Activated CD4-positive, alpha-beta memory T cell treated with anti-CD3 and anti-CD28 coated beads for 36 hours (primary cell): ENCODE data around the gene SLC16A5. TPM values are rescaled to one million over a fixed set of nuclear protein-coding genes. Genes with fewer than 3 reads are reported as not detected.

Experiments
- CTCF ChIA-PET: fragments of 350-600 bp; sonication (Branson Sonifier 250); formaldehyde crosslinking; loops from one replicate; lab custom pipeline; 2021; ENCODE audit warnings: antibody characterized with exemption, inconsistent platforms; lab: Charles Lee
- POLR2A ChIA-PET: fragments of 350-600 bp; sonication (Branson Sonifier 250); formaldehyde crosslinking; loops from one replicate; lab custom pipeline; 2021; ENCODE audit warnings: antibody characterized with exemption; lab: Charles Lee
- DNase-seq: peaks from one replicate; pipeline ENCODE4 v3.0.0-alpha.2; 2020
- H3K27ac Mint-ChIP-seq: one replicate; pipeline ENCODE4 v1.8.0; 2021; ENCODE audit warnings: mixed read lengths
- H3K27me3 Mint-ChIP-seq: one replicate; pipeline ENCODE4 v1.8.0; 2021; ENCODE audit warnings: mixed read lengths
- H3K36me3 Mint-ChIP-seq: one replicate; pipeline ENCODE4 v1.8.0; 2021; ENCODE audit warnings: mixed read lengths
- H3K4me1 Mint-ChIP-seq: one replicate; pipeline ENCODE4 v1.8.0; 2021; ENCODE audit warnings: low read depth, mixed read lengths
- H3K4me3 Mint-ChIP-seq: one replicate; pipeline ENCODE4 v1.8.0; 2021; ENCODE audit warnings: mild to moderate bottlenecking, mixed read lengths
- H3K9me3 Mint-ChIP-seq: one replicate; pipeline ENCODE4 v1.8.0; 2021; ENCODE audit warnings: mixed read lengths
- intact Hi-C: fragments of 100-400 bp; cut with micrococcal nuclease; formaldehyde crosslinking; loops from one replicate; pipeline ENCODE4 v1.15.1; 2023
- total RNA-seq, 2 experiments: library from RNA; stranded (reverse); gene quantifications; one replicate each; pipeline ENCODE4 v1.2.3, GENCODE V29; 2021

Gene SLC16A5
- total RNA-seq, 2 experiments from 2014 or later = 6.7 to 7.7 TPM

DNA sequence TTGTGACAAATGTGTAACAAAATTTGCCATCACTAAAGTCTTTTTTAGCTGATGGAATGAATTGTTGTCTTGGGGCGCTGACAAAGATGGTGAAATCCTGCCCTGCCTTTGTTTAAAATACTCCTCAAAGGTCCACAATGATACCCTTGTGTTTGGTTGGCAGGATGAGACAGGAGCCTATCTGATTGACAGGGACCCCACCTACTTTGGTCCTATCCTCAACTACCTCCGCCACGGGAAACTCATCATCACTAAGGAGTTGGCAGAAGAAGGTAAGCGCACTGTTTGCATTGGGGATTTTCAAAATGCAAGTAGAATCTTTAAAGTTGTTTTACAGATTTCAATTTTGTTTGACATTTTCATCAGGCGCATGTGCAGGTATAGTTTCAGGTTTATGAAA, 38.7 kb upstream of the SLC16A5 start:
- CTCF ChIA-PET = interaction anchor here (0.9 to 1.7 kb wide), 7 partner anchors 11 to 363 kb away, joined by 3 to 7 read pairs (median 3); partner anchors contain the start of gene NT5C
- Mint-ChIP-seq H3K4me1 (peaks cover 38% of the 10 kb centered on the region), H3K27me3 (no peaks in the 10 kb centered on the region), H3K36me3 (peaks cover 19% of the 10 kb centered on the region), H3K9me3 (no peaks in the 10 kb centered on the region), H3K27ac (no peak overlapping the region), H3K4me3 (no peak overlapping the region)
- intact Hi-C loops = loop anchor here (5.0 kb wide), 5 partner anchors 37 to 133 kb away; partner anchors contain the start of genes ARMC7, JPT1, MRPL58 and NT5C
- POLR2A ChIA-PET = no interaction called here
- no peak for DNase-seq

DNA sequence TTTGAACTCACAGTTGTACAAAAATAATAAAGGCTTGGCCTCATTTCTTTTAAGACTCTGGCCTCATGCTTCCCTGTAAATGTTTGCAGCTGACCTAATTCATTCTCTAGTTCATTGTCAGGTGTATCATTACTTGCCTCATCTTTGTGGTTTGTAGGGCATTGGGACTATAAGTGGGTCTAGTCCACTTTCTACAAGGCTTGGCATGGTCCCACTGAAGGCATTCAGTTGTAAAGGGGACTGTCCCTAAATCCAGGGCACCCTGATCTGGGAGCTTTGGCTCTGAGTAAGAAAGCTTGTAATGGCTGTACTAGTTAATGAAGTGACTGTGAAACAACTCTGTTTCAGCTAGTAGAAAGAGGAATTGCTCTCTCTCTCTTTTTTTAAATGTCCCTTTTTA, 38.0 kb upstream of the SLC16A5 start:
- ChIA-PET POLR2A (interaction anchor here (0.6 to 1.1 kb wide), 2 partner anchors 15 to 68 kb away, joined by 3 read pairs; no protein-coding TSS in a partner anchor), CTCF (interaction anchor here (1.1 to 3.0 kb wide), 4 partner anchors 56 to 89 kb away, joined by 3 to 9 read pairs (median 5); no protein-coding TSS in a partner anchor)
- Mint-ChIP-seq H3K36me3 (peaks cover 22% of the 10 kb centered on the region), H3K27ac (no peak overlapping the region), H3K4me1 (peaks cover 36% of the 10 kb centered on the region), H3K27me3 (no peaks in the 10 kb centered on the region), H3K4me3 (no peak overlapping the region), H3K9me3 (no peaks in the 10 kb centered on the region)
- DNase-seq = no peak
- intact Hi-C loops = loop anchor here (5.0 kb wide), 5 partner anchors 37 to 133 kb away; partner anchors contain the start of genes ARMC7, JPT1, MRPL58 and NT5C

DNA sequence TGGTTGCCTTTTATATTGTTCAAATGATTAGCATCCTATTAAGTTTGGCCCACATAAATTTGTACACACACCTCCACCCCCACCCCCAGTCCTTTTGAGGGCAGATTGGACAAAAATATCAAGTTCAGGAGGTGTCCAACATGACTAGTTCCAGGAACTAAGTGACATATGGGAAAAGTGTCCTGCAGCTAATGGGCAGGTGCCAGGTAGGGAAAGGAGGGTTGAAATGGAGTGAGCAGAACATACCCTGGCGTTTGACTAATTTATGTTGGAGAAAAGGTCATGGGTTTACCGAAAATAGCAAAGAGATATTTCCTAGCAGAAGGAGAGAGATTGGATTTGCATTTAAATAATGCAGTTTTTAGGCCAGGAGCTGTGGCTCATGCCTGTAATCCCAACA, 35.8 kb upstream of the SLC16A5 start:
- intact Hi-C loops = no loop called here
- Mint-ChIP-seq H3K9me3 (no peaks in the 10 kb centered on the region), H3K4me1 (peaks cover 27% of the 10 kb centered on the region), H3K36me3 (peaks cover 30% of the 10 kb centered on the region), H3K27ac (no peak overlapping the region), H3K4me3 (no peak overlapping the region), H3K27me3 (no peaks in the 10 kb centered on the region)
- no peak for DNase-seq
- POLR2A ChIA-PET = no interaction called here
- CTCF ChIA-PET = interaction anchor here (3.0 kb wide), 1 partner anchor 62 kb away, joined by 9 read pairs; no protein-coding TSS in a partner anchor

DNA sequence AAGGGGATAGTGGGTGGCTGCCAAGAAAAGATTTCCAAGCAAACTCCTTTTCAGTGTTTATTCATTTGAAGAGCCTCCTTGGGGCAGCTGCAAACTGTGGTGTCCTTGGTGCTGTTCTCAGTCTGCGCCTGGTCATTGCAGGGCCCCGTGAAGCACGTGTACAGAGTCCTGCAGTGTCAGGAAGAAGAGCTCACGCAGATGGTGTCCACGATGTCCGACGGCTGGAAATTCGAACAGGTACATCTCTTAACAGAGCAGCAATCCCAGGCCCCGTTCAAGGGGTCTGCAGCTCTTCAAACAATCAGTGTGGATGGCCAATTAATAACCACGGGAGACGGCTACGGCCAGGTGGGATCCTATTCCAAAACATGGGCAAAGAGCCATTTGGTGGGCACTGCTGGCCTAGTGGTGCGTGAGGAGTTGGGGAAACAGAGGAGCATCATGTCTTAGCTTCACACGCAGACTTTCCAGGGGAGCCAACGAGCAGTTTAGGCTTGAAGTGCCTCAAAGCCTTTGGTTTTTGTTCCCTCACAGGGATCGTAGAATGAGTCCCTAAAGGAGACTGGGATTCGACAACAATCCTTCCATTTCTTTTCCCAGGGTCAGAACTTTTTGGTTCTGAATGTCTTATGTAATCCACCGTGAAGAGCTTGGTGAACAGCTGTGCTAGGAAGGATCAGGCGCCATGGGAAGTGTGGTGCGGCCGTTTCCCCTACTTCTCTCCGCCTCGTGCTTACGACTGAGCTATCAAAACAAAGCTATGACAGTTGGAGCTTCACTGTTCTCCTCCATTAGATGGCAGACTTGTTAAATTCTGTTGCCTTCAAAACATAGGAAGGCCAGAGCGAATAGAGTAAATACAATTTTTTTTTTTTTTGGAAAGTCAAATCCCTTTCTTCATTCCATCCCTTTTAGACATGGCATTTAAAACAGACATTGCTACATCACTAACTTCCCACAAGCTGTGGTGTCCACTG, 28.1 kb upstream of the SLC16A5 start:
- Mint-ChIP-seq H3K4me1 (peaks cover 7% of the 10 kb centered on the region), H3K4me3 (no peak overlapping the region), H3K36me3 (peaks cover 36% of the 10 kb centered on the region), H3K27ac (no peak overlapping the region), H3K9me3 (no peaks in the 10 kb centered on the region), H3K27me3 (no peaks in the 10 kb centered on the region)
- ChIA-PET CTCF (interaction anchor here (0.6 to 2.5 kb wide), 17 partner anchors 10 to 246 kb away, joined by 3 to 8 read pairs (median 4); partner anchors contain the start of gene NUP85), POLR2A (interaction anchor here (1.3 kb wide), 1 partner anchor 27 kb away, joined by 3 read pairs; no protein-coding TSS in a partner anchor)
- intact Hi-C loops = no loop called here
- DNase-seq = no peak

DNA sequence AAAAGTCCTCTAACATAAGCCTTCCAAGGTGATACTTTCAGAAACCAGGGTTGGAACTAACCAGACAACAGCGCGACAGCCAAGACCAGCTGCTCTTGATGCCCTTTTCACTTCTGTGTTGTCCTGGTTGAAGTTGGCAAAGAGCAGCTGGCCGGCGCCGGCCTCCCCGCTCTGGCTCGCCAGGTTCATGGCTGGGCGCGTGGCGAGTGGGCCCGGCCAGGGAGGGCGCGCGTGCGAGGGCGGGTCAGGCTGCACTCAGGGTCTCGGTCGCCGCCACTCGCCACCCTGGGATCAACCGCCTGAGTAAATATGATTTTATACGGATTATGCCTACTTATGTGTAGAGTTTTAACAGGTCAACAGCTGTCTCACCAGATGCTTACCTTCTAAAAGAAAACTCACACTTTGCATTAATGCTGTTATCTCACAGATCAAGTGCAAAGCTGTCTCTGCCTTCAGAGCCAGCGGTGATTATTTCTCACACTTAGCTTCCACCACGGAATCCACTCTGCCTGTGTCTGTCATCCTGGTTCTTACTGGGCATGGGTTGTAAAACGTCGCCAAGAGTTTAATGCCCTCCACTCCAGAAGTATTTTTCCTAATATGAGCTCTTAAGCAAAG, 27.2 kb upstream of the SLC16A5 start:
- H3K36me3 Mint-ChIP-seq = peaks cover 41% of the 10 kb centered on the region
- peaks cover 15% of the 10 kb centered on the region for H3K4me1 Mint-ChIP-seq
- intact Hi-C loops = no loop called here
- POLR2A ChIA-PET = interaction anchor here (1.3 kb wide), 1 partner anchor 27 kb away, joined by 3 read pairs; no protein-coding TSS in a partner anchor
- no peaks in the 10 kb centered on the region for H3K27me3 Mint-ChIP-seq
- CTCF ChIA-PET = interaction anchor here (0.6 to 2.5 kb wide), 13 partner anchors 9 to 245 kb away, joined by 3 to 8 read pairs (median 4); no protein-coding TSS in a partner anchor
- no peak for DNase-seq
- H3K27ac Mint-ChIP-seq = no peak overlapping the region
- H3K4me3 Mint-ChIP-seq = no peak overlapping the region
- H3K9me3 Mint-ChIP-seq = no peaks in the 10 kb centered on the region

DNA sequence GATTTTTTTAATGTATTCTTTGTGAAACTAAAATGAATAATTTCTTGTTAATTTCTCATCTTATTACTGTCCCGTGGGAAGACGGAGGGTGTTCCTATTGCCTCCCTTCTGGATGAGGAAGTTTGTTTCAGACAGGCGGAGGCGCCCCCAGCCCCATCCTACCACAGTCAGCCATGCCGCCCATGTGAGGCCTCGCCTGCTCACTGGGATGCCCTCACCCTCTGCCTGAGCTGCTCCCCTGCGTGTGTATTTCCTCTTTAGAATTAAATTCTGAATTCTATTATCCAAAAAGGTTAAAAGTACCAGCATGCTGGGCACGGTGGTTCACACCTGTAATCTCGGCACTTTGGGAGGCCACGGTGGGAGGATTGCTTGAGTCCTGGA, 26.7 kb upstream of the SLC16A5 start:
- ChIA-PET CTCF (interaction anchor here (1.0 to 2.5 kb wide), 6 partner anchors 53 to 141 kb away, joined by 3 to 6 read pairs (median 4); no protein-coding TSS in a partner anchor), POLR2A (interaction anchor here (0.6 to 1.3 kb wide), 2 partner anchors 26 to 60 kb away, joined by 3 read pairs; no protein-coding TSS in a partner anchor)
- intact Hi-C loops = no loop called here
- Mint-ChIP-seq H3K36me3 (peaks cover 38% of the 10 kb centered on the region), H3K9me3 (no peaks in the 10 kb centered on the region), H3K4me3 (no peak overlapping the region), H3K27me3 (no peaks in the 10 kb centered on the region), H3K4me1 (peaks cover 19% of the 10 kb centered on the region), H3K27ac (no peak overlapping the region)
- DNase-seq = no peak

DNA sequence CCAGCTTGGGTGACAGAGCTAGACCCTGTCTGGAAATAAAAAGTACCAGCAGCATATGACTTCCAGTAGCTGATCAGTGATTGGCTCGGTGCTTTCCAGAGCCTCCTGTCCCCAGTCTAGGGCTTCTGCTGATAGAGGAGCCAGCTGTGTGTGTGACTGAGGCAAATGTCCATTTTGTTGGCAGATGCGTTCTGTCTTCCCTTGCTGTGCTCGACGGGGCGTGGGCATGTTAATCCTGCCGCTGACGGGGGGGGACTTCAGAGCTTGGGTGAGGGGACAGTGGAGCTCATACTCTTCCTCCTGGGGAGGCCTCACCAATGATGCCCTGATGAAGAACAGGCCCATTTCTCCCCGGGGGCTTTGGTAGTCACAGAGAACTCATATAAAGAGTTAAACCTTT, 26.1 kb upstream of the SLC16A5 start:
- Mint-ChIP-seq H3K4me1 (peaks cover 24% of the 10 kb centered on the region), H3K27ac (no peak overlapping the region), H3K4me3 (no peak overlapping the region), H3K27me3 (no peaks in the 10 kb centered on the region), H3K9me3 (no peaks in the 10 kb centered on the region), H3K36me3 (peaks cover 33% of the 10 kb centered on the region)
- intact Hi-C loops = no loop called here
- CTCF ChIA-PET = interaction anchor here (1.0 kb wide), 1 partner anchor 100 kb away, joined by 4 read pairs; no protein-coding TSS in a partner anchor
- DNase-seq = no peak
- POLR2A ChIA-PET = interaction anchor here (0.6 kb wide), 1 partner anchor 59 kb away, joined by 3 read pairs; no protein-coding TSS in a partner anchor

DNA sequence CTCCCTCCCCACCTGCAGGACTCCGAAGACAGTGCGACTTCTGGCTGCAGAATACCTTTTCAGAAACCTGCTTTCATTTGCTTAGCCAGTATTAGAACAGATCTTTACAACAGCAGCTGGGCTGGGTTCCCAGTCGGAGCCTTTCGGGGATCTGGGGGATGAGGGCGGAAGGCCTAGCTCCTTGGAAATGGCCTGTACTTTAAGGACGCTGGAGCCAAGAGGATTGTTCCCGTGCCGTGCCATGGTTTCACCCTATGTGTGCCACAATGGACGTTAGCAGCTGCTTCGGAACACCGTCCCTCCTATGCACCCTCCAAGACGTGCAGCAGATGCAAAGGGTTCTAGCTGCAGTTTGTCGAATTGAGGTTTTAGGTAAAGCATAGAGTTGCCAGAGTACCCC, 24.6 kb upstream of the SLC16A5 start:
- POLR2A ChIA-PET = no interaction called here
- Mint-ChIP-seq H3K9me3 (no peaks in the 10 kb centered on the region), H3K36me3 (peaks cover 33% of the 10 kb centered on the region), H3K4me1 (peaks cover 32% of the 10 kb centered on the region), H3K27me3 (no peaks in the 10 kb centered on the region), H3K27ac (no peak overlapping the region), H3K4me3 (no peak overlapping the region)
- CTCF ChIA-PET = interaction anchor here (0.6 to 2.5 kb wide), 3 partner anchors 44 to 102 kb away, joined by 3 to 11 read pairs (median 3); no protein-coding TSS in a partner anchor
- DNase-seq = no peak
- intact Hi-C loops = no loop called here

DNA sequence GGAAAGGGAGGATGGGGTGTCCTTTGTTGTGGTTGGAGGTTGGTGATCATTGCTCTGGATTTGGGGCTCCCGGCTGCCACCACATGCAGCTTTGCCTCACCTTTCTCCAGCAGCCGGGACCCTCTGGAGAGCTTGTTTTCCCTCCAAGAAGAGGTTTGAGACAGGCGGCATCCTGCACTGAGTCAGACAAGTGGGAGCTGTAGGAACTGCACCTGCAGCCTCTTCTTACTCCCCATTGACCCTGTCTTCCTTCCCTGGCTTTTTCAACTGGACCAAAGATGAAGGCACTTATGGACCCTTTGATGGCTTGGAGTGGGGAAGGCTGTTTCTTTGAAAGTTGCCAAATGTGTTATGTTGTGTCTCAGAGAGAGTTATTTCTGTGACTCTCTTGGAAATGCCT, 24.1 kb upstream of the SLC16A5 start:
- no peaks in the 10 kb centered on the region for H3K27me3 Mint-ChIP-seq
- CTCF ChIA-PET = interaction anchor here (0.5 to 2.5 kb wide), 2 partner anchors 50 to 129 kb away, joined by 3 to 11 read pairs; no protein-coding TSS in a partner anchor
- intact Hi-C loops = no loop called here
- no peak overlapping the region for H3K4me3 Mint-ChIP-seq
- POLR2A ChIA-PET = no interaction called here
- no peak for DNase-seq
- peaks cover 33% of the 10 kb centered on the region for H3K36me3 Mint-ChIP-seq
- H3K4me1 Mint-ChIP-seq = peaks cover 32% of the 10 kb centered on the region
- no peak overlapping the region for H3K27ac Mint-ChIP-seq
- H3K9me3 Mint-ChIP-seq = no peaks in the 10 kb centered on the region

DNA sequence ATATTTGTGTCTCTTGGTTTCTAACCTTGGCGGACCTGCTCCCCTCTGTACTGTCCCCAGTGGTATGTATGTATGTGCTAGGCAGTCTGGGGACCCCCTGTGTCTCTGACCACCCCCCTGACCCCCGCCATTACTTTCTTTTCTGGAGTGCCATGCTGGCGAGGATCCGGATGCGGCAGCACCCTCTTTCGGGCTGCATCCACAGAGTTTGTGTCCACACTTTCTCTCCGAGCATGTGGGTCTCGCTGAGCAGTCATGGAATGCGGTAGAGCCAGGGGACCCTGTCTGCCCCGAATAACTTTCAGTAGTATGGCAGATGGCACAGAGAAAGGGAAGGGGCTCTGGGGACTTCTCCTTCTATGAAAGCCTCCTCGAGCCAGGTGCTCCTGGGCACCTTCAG, 23.7 kb upstream of the SLC16A5 start:
- Mint-ChIP-seq H3K4me3 (no peak overlapping the region), H3K9me3 (no peaks in the 10 kb centered on the region), H3K36me3 (peaks cover 33% of the 10 kb centered on the region), H3K4me1 (peaks cover 35% of the 10 kb centered on the region), H3K27ac (no peak overlapping the region), H3K27me3 (no peaks in the 10 kb centered on the region)
- ChIA-PET CTCF (interaction anchor here (0.5 to 2.5 kb wide), 2 partner anchors 50 to 129 kb away, joined by 3 to 11 read pairs; no protein-coding TSS in a partner anchor), POLR2A (no interaction called here)
- DNase-seq = no peak
- intact Hi-C loops = no loop called here

DNA sequence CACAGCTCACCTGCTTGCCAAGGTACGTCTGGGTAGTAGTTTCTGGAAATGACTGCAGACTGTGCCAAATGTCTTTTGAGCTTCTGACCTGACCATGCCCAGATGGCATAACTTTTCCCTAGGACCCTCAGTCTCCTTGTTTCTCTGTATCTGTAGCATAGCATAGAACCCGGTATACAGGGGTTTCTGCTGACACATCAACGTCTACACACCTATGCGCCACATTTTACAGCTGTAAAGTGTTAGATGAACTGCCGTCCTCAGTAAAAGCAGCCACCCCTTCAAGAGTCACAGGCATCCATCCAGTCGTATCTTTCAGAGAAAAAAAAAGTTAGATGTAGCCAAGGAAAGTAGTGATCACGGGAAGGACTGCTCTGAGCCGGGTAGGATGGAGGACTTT, 23.3 kb upstream of the SLC16A5 start:
- no peak for DNase-seq
- CTCF ChIA-PET = interaction anchor here (0.5 to 2.5 kb wide), 2 partner anchors 50 to 128 kb away, joined by 3 to 11 read pairs; no protein-coding TSS in a partner anchor
- intact Hi-C loops = no loop called here
- H3K4me3 Mint-ChIP-seq = no peak overlapping the region
- POLR2A ChIA-PET = no interaction called here
- peaks cover 31% of the 10 kb centered on the region for H3K36me3 Mint-ChIP-seq
- H3K4me1 Mint-ChIP-seq = peaks cover 35% of the 10 kb centered on the region
- no peaks in the 10 kb centered on the region for H3K27me3 Mint-ChIP-seq
- peak overlapping the region; percentile 87 for H3K27ac Mint-ChIP-seq
- H3K9me3 Mint-ChIP-seq = no peaks in the 10 kb centered on the region
